WTC11 (cell line): ENCODE measurements around the gene SSC5D. TPM values are rescaled to one million over a fixed set of nuclear protein-coding genes. Genes with fewer than 3 reads are reported as not detected.

Source experiments
- ATAC-seq: fragments of 200-7000 bp; cut with Tn5 transposase; 2 replicates; pipeline ENCODE4 v1.10.0; 2021; ENCODE audit warnings: mild to moderate bottlenecking, moderate library complexity
- CTCF ChIA-PET: fragments of 300-600 bp; sonication (Branson Sonifier 250); formaldehyde crosslinking; loops from one replicate; lab custom pipeline; 2021; ENCODE audit warnings: antibody characterized with exemption; lab: Charles Lee
- POLR2A ChIA-PET: fragments of 350-600 bp; sonication (Branson Sonifier 250); formaldehyde crosslinking; loops from one replicate; lab custom pipeline; 2021; ENCODE audit warnings: antibody characterized with exemption; lab: Charles Lee
- DNase-seq: peaks from one replicate; pipeline ENCODE4 v3.0.0; 2021; ENCODE audit warnings: low spot score
- H3K27ac Mint-ChIP-seq: 2 replicates; pipeline ENCODE4 v1.8.0; 2021; ENCODE audit warnings: mixed read lengths
- H3K27me3 Mint-ChIP-seq: 2 replicates; pipeline ENCODE4 v1.8.0; 2021; ENCODE audit warnings: low read depth, mild to moderate bottlenecking, moderate library complexity, mixed read lengths
- H3K36me3 Mint-ChIP-seq: 2 replicates; pipeline ENCODE4 v1.8.0; 2021; ENCODE audit warnings: mixed read lengths
- H3K4me1 Mint-ChIP-seq: 2 replicates; pipeline ENCODE4 v1.8.0; 2022; ENCODE audit warnings: mixed read lengths
- H3K4me3 Mint-ChIP-seq: 2 replicates; pipeline ENCODE4 v1.8.0; 2021; ENCODE audit warnings: mild to moderate bottlenecking, moderate library complexity, mixed read lengths
- H3K9me3 Mint-ChIP-seq: 2 replicates; pipeline ENCODE4 v1.8.0; 2021; ENCODE audit warnings: mixed read lengths
- ATF3 ChIP-seq: sonication (generic); formaldehyde crosslinking; conservative IDR thresholded peaks from 2 replicates; pipeline ENCODE4 v1.8.1; 2022; ENCODE audit warnings: mild to moderate bottlenecking, missing genetic modification reagents
- ELF4 ChIP-seq: sonication (generic); formaldehyde crosslinking; IDR thresholded peaks from 2 replicates; pipeline ENCODE4 v1.8.1; 2022; ENCODE audit warnings: low read depth, mild to moderate bottlenecking, moderate library complexity, missing genetic modification reagents
- HMGXB4 ChIP-seq: sonication (generic); formaldehyde crosslinking; IDR thresholded peaks from 2 replicates; pipeline ENCODE4 v1.8.1; 2023; ENCODE audit warnings: mild to moderate bottlenecking, moderate library complexity, missing genetic modification reagents
- IRF2 ChIP-seq: sonication (generic); formaldehyde crosslinking; IDR thresholded peaks from 2 replicates; pipeline ENCODE4 v1.8.0; 2022; ENCODE audit warnings: low read depth, missing genetic modification reagents, borderline replicate concordance
- JAZF1 ChIP-seq: fragments of 250-450 bp; sonication (Bioruptor Pico); IDR thresholded peaks from 2 replicates; pipeline ENCODE4 v1.9.0; 2021; ENCODE audit warnings: moderate library complexity, mild to moderate bottlenecking, inconsistent platforms
- JUN ChIP-seq: sonication (generic); formaldehyde crosslinking; IDR thresholded peaks from 2 replicates; pipeline ENCODE4 v1.8.0; 2023; ENCODE audit warnings: mild to moderate bottlenecking, missing genetic modification reagents
- MAX ChIP-seq: sonication (generic); formaldehyde crosslinking; IDR thresholded peaks from 2 replicates; pipeline ENCODE4 v1.8.0; 2022; ENCODE audit warnings: mild to moderate bottlenecking, missing genetic modification reagents
- MLX ChIP-seq: sonication (generic); formaldehyde crosslinking; IDR thresholded peaks from 2 replicates; pipeline ENCODE4 v1.8.1; 2023; ENCODE audit warnings: mild to moderate bottlenecking, missing genetic modification reagents, moderate library complexity
- OVOL2 ChIP-seq: fragments of 250-450 bp; sonication (Bioruptor Pico); IDR thresholded peaks from 2 replicates; pipeline ENCODE4 v1.9.0; 2021; ENCODE audit warnings: mild to moderate bottlenecking, borderline replicate concordance
- PRDM15 ChIP-seq: sonication (generic); formaldehyde crosslinking; IDR thresholded peaks from 2 replicates; pipeline ENCODE4 v1.8.0; 2022; ENCODE audit warnings: missing genetic modification reagents
- PREB ChIP-seq: sonication (generic); formaldehyde crosslinking; IDR thresholded peaks from 2 replicates; pipeline ENCODE4 v1.8.1; 2022; ENCODE audit warnings: mild to moderate bottlenecking, missing genetic modification reagents, moderate library complexity, borderline replicate concordance
- PRRX2 ChIP-seq: fragments of 250-450 bp; sonication (Bioruptor Pico); IDR thresholded peaks from 2 replicates; pipeline ENCODE4 v1.8.0; 2021; ENCODE audit warnings: mild to moderate bottlenecking
- TEAD1 ChIP-seq: sonication (generic); formaldehyde crosslinking; IDR thresholded peaks from 2 replicates; pipeline ENCODE4 v1.8.0; 2022; ENCODE audit warnings: mild to moderate bottlenecking, missing genetic modification reagents
- ZBTB43 ChIP-seq: sonication (generic); formaldehyde crosslinking; IDR thresholded peaks from 2 replicates; pipeline ENCODE4 v1.8.1; 2023; ENCODE audit warnings: mild to moderate bottlenecking, missing genetic modification reagents
- ZMAT4 ChIP-seq: fragments of 250-450 bp; sonication (Bioruptor Pico); IDR thresholded peaks from 2 replicates; pipeline ENCODE4 v1.9.0; 2021; ENCODE audit warnings: mild to moderate bottlenecking
- ZNF219 ChIP-seq: sonication (generic); formaldehyde crosslinking; IDR thresholded peaks from 2 replicates; pipeline ENCODE4 v1.8.0; 2023; ENCODE audit warnings: missing genetic modification reagents, mild to moderate bottlenecking, borderline replicate concordance
- ZNF263 ChIP-seq: sonication (generic); formaldehyde crosslinking; IDR thresholded peaks from 2 replicates; pipeline ENCODE4 v1.8.1; 2022; ENCODE audit warnings: low read depth, mild to moderate bottlenecking, moderate library complexity, missing genetic modification reagents
- ZNF317 ChIP-seq: sonication (generic); formaldehyde crosslinking; IDR thresholded peaks from 2 replicates; pipeline ENCODE4 v1.8.1; 2023; ENCODE audit warnings: low read depth, mild to moderate bottlenecking, moderate library complexity, missing genetic modification reagents, borderline replicate concordance
- ZNF671 ChIP-seq: fragments of 250-450 bp; sonication (Bioruptor Pico); IDR thresholded peaks from 2 replicates; pipeline ENCODE4 v1.8.0; 2021; ENCODE audit warnings: mild to moderate bottlenecking
- total RNA-seq: library from RNA; stranded (reverse); gene quantifications from 3 replicates; pipeline ENCODE4 v1.2.3, GENCODE V29; 2021

Gene SSC5D
- total RNA-seq, 1 experiment from 2014 or later, result 2.9 TPM

- TF ChIP-seq MLX (CRISPR knock-in tag) (no peak), MAX (CRISPR knock-in tag) (no peak)
These were observed 52.9 kb downstream of the SSC5D start (continued) for GRCh38 chr19:55541091-55541490.

- TF ChIP-seq ZBTB43 (CRISPR knock-in tag), result no peak
- TF ChIP-seq HMGXB4 (CRISPR knock-in tag), result no peak
- no peak for TF ChIP-seq PRRX2 (CRISPR knock-in tag)
- Mint-ChIP-seq H3K4me1 (peaks cover 23% of the 10 kb centered on the region), H3K36me3 (no peaks in the 10 kb centered on the region), H3K4me3 (no peak overlapping the region), H3K9me3 (peaks cover 14% of the 10 kb centered on the region), H3K27me3 (peaks cover 7% of the 10 kb centered on the region), H3K27ac (no peak overlapping the region)
- POLR2A ChIA-PET, result no interaction called here
- CTCF ChIA-PET, result no interaction called here
- ATAC-seq (no peak), DNase-seq (no peak)
These were observed 54.1 kb downstream of the SSC5D start for GRCh38 chr19:55542292-55542855.

- POLR2A ChIA-PET, result no interaction called here
- ATAC-seq (no peak), DNase-seq (no peak)
- peaks cover 7% of the 10 kb centered on the region for H3K27me3 Mint-ChIP-seq
- peaks cover 14% of the 10 kb centered on the region for H3K9me3 Mint-ChIP-seq
- H3K27ac Mint-ChIP-seq, result no peak overlapping the region
- H3K4me1 Mint-ChIP-seq, result peaks cover 27% of the 10 kb centered on the region
- no peaks in the 10 kb centered on the region for H3K36me3 Mint-ChIP-seq
- no peak for TF ChIP-seq ATF3 (CRISPR knock-in tag)
- no peak for TF ChIP-seq OVOL2
- CTCF ChIA-PET, result no interaction called here
- no peak overlapping the region for H3K4me3 Mint-ChIP-seq
These were observed 55.3 kb downstream of the SSC5D start for GRCh38 chr19:55543567-55543966.

- H3K27ac Mint-ChIP-seq, result no peak overlapping the region
- no peaks in the 10 kb centered on the region for H3K36me3 Mint-ChIP-seq
- H3K4me1 Mint-ChIP-seq, result peaks cover 27% of the 10 kb centered on the region
- ATAC-seq, result no peak
- no peak for DNase-seq
- ChIA-PET POLR2A (interaction anchor here (0.6 kb wide), 1 partner anchor 88 kb away, joined by 3 read pairs; no protein-coding TSS in a partner anchor), CTCF (no interaction called here)
- no peak overlapping the region for H3K4me3 Mint-ChIP-seq
- peaks cover 14% of the 10 kb centered on the region for H3K9me3 Mint-ChIP-seq
- peaks cover 7% of the 10 kb centered on the region for H3K27me3 Mint-ChIP-seq
- TF ChIP-seq JUN (no peak), TEAD1 (CRISPR knock-in tag) (no peak), PREB (CRISPR knock-in tag) (no peak), ZNF671 (CRISPR knock-in tag) (no peak), IRF2 (CRISPR knock-in tag) (no peak), JAZF1 (CRISPR knock-in tag) (no peak), ZMAT4 (CRISPR knock-in tag) (no peak), PRDM15 (no peak), ZNF263 (CRISPR knock-in tag) (no peak), ZNF317 (no peak), MLX (CRISPR knock-in tag) (no peak), ELF4 (CRISPR knock-in tag) (no peak), ZNF219 (CRISPR knock-in tag) (no peak)
These were observed 55.8 kb downstream of the SSC5D start for GRCh38 chr19:55544014-55544413.
